DMS79 (cell line): ENCODE measurements around the gene RIMKLA.
A peak's percentile ranks its signal among the peaks of the same experiment; 100 is the strongest.

Experiments
- DNase-seq: peaks from one replicate; lab custom pipeline; 2025; lab: John Stamatoyannopoulos, UW

RIMKLA gene

DNA sequence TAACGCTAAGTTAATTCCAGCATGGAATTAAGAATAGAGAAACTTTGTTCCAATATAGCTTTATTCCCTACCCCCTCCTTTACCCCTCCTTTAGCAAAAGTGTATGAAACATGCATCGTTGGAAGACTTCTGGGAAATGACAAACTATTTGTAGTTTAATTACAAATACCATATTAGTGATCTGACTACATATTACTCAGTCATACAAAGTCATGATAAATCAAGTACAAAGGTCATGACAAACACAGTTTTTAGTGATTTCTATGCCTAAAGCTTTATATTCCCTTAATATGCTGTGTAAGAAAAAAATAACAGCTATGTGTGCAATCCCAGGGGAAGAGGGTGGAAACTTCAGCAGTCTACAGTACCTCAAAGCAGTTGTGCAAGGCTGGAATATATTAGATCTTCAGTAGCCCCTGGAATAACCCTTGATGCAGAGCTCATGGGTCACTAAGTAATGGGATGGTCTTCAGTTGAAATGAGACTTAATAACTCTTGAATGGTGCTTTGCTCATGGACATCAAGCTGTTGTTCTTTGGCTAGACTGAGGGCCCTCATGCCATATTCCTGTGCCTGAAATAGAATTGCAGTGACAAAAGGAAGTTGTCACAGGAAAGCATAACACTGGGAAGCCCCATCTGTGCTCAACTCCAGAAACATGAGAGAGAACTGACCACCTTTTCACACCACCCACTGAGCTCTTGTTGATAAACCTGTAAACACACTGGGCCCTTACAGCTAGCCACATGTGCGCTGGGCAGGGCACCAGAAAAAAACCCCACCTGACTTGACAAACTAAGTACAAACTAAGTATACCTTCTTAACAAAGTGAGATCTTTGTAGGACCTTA is 49.9 kb downstream of the RIMKLA start:
- DNase-seq = no peak

DNA sequence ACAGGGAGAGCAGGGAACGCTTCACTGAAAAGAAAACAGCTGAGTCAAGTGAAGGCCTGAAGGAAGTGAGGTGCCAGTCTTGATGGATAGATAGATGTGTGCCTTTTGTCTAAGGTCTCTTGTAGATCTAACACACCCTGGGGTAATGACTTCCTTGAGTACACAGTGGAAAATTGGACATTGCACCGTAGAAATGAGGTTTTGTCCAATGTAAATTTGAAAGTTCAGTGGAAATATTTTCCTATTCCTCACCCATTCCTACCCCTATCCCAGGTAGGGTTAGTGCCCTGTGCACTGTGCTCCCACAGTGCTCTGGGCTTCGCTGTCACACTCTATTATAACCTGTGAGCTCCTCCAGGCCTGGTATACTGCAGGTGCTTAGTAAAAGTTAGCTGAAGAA is 50.9 kb downstream of the RIMKLA start:
- DNase-seq = no peak

- no peak for DNase-seq
These were observed 52.1 kb downstream of the RIMKLA start for GRCh38 chr1:42432714-42433113.

GRCh38 chr1:42433369-42433768 is 52.8 kb downstream of the RIMKLA start:
- no peak for DNase-seq

GRCh38 chr1:42434340-42434739 is 53.7 kb downstream of the RIMKLA start:
- no peak for DNase-seq

- DNase-seq = no peak
These were observed 59.3 kb downstream of the RIMKLA start for GRCh38 chr1:42439940-42440339.

DNA sequence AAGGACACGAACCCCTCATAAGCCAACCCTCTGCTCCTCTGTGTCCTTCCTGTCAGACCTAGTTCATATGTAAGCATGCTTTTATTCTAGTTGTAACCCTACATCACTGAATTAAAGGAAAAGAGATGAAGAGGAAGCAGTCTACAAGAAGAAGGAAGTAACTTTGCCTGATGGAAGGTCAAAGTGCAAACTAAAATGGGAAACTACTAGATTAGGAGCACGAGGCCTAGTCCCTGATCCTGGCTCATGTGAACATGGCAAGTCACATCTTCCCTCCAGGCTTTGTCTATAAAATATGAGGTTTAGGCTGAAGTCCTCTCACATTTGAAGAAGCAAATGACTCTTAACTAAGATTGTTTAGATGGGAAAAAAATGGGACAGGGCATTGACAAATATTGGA is 62.1 kb downstream of the RIMKLA start:
- DNase-seq = no peak

- no peak for DNase-seq
These were observed 68.7 kb downstream of the RIMKLA start for GRCh38 chr1:42449256-42449655.

DNA sequence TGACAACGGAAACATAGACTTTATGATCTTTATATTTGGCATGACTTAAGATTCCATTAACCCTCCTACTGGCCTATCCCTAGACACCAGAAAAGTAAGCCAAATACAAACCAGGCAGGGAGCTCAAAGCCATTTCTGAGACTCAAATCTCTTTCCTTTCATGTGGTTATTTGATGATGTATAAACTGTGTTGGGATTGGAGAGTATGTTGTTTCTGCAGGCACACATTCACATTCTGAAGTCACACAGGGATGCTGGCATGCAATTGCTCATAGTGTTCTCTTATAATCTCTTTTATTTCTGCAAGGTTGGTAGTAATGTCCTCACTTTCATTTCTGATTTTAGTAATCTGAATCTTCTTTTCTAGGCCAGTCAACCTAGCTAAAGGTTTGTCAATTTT is 69.5 kb downstream of the RIMKLA start:
- DNase-seq = no peak

- no peak for DNase-seq
These were observed 72.8 kb downstream of the RIMKLA start for GRCh38 chr1:42453386-42453785.

GRCh38 chr1:42454403-42454802 is 73.8 kb downstream of the RIMKLA start:
- no peak for DNase-seq

DNA sequence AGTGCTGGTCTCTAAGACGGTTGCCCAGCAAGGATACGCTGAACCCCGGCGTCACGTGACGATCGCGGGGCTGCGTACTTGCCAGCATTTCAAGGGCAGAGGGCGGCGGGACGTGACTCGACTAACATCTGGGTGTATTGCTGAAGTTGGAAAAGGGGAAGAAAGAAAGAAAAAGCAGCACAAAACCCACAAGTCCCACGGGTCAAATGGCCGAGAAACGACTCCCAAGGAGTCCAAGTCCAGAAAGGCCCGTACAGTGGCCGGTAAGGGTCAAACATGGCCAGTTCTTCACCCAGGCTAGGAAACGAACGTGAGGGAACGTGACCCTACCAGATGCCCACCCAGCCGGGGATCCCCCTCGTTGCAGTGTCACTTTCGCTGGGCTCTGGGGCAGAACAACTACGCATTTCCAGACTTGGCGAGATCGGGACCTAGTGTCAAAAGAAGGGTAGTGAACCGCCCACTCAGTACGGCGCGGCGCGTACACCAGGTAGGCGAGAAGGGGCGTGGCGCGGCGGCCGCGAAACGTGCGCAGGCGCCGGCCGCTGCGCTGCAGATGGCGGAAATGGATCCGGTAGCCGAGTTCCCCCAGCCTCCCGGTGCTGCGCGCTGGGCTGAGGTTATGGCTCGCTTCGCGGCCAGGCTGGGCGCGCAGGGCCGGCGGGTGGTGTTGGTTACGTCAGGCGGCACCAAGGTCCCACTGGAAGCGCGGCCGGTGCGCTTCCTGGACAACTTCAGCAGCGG is 75.6 kb downstream of the RIMKLA start, which contains the start of the genes PPCS and ZMYND12:
PPCS (plus strand) TSS at position 534 of the 744 bp plus-strand sequence; CDS start at position 557, 23 bp downstream.
ZMYND12 (minus strand) TSS at position 13 of the 744 bp plus-strand sequence. CDS start 25 bp downstream, outside the sequence.
- peak; percentile 79 for DNase-seq

GRCh38 chr1:42456754-42457089 is 76.1 kb downstream of the RIMKLA start:
- peak; percentile 35 for DNase-seq

GRCh38 chr1:42461196-42461595 is 80.6 kb downstream of the RIMKLA start:
- DNase-seq = no peak

GRCh38 chr1:42462828-42463763 is 82.5 kb downstream of the RIMKLA start, which contains the start of gene CCDC30:
Gene CCDC30, plus strand, starts transcription at chr1:42463286. Its CDS starts 17,266 bp downstream, at chr1:42480552.
- DNase-seq = peak; percentile 100

- no peak for DNase-seq
These were observed 83.3 kb downstream of the RIMKLA start for GRCh38 chr1:42463921-42464320.

- no peak for DNase-seq
These were observed 85.4 kb downstream of the RIMKLA start for GRCh38 chr1:42466030-42466429.

DNA sequence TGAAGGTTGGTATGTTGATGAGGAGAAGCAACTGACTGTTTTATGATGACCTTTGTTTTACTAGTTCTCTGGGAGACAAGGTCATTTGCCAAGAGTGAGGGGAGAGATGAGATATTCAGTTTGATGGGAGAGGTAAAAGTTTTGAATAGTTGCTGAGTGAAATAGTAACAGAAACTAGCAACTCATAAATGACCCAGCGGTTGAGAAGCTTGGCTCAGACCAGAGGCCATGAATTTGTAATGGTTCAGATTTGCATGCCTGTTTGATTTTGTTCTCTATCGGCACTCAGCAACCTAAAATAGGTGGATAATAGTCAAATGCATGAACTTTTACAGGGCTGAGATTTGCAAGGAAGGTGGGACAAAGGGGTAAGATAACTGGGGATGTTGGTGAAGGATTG is 89.1 kb downstream of the RIMKLA start:
- no peak for DNase-seq
